Spleen (tissue), 11 donors: ENCODE measurements around the gene GMDS. TPM values are rescaled to one million over a fixed set of nuclear protein-coding genes. Genes with fewer than 3 reads are reported as not detected.

ENCODE experiments used
- DNase-seq: peaks from one replicate; pipeline ENCODE4 v3.0.0-alpha.2; 2020
- H3K27ac ChIP-seq, 8 donors: fragments of 200-600 bp; sonication (generic) in 7 of 8; 1 replicate in 4 of 8; 2 replicates in 4 of 8; pipeline versions ENCODE4 v1.5.0 to v1.8.0; 2016 to 2021; ENCODE audit warnings: inconsistent platforms in 4 of 8, mild to moderate bottlenecking in 4 of 8, moderate library complexity in 1 of 8
- H3K27me3 ChIP-seq, 7 donors: fragments of 200-600 bp; sonication (generic) in 6 of 7; replicated peaks in 1 of 7; 1 replicate in 4 of 7; 2 replicates in 3 of 7; pipeline versions ENCODE4 v1.5.0 to v1.8.0; 2016 to 2021; ENCODE audit warnings: inconsistent platforms in 3 of 7, mild to moderate bottlenecking in 1 of 7
- H3K36me3 ChIP-seq, 6 donors: fragments of 200-600 bp; sonication (generic) in 5 of 6; 1 replicate in 4 of 6; 2 replicates in 2 of 6; pipeline versions ENCODE4 v1.5.0 to v1.8.0; 2016 to 2021; ENCODE audit warnings: inconsistent platforms in 2 of 6
- H3K4me1 ChIP-seq, 6 donors: fragments of 200-600 bp; sonication (generic) in 5 of 6; 1 replicate in 3 of 6; 2 replicates in 3 of 6; pipeline versions ENCODE4 v1.5.0 to v1.8.0; 2016 to 2021; ENCODE audit warnings: inconsistent platforms in 3 of 6
- H3K4me3 ChIP-seq, 8 donors: fragments of 200-600 bp; sonication (generic) in 7 of 8; 1 replicate in 4 of 8; 2 replicates in 4 of 8; pipeline versions ENCODE4 v1.5.0 to v1.8.0; 2016 to 2021; ENCODE audit warnings: inconsistent platforms in 4 of 8, mild to moderate bottlenecking in 4 of 8, moderate library complexity in 2 of 8
- H3K9me3 ChIP-seq, 8 donors: fragments of 200-600 bp; sonication (generic) in 7 of 8; 1 replicate in 4 of 8; 2 replicates in 4 of 8; pipeline versions ENCODE4 v1.5.0 to v1.8.0; 2016 to 2021; ENCODE audit warnings: inconsistent platforms in 4 of 8
- CTCF ChIP-seq, 11 experiments: fragments of 200-600 bp in 7 of 11; fragments of 450-650 bp in 4 of 11; sonication (generic) in 4 of 11; IDR thresholded peaks in 8 of 11; conservative IDR thresholded peaks in 3 of 11; 1 replicate in 7 of 11; 2 replicates in 4 of 11; pipeline versions ENCODE4 v1.4.0 to v1.8.0; 2016 to 2021; ENCODE audit warnings: antibody characterized with exemption in 11 of 11, inconsistent platforms in 4 of 11, mild to moderate bottlenecking in 1 of 11
- POLR2A ChIP-seq, 3 donors: fragments of 450-650 bp; IDR thresholded peaks; one replicate each; pipeline ENCODE4 v1.5.1; 2017; ENCODE audit warnings: antibody characterized with exemption in 3 of 3, mild to moderate bottlenecking in 1 of 3
- POLR2AphosphoS5 ChIP-seq, 3 donors: sonication (generic); formaldehyde crosslinking; IDR thresholded peaks; one replicate each; pipeline ENCODE4 v1.5.1; 2017; ENCODE audit warnings: antibody characterized with exemption in 3 of 3
- WGBS, 5 donors: extraction: QIAGEN DNeasy Blood & Tissue Kit in 3 of 5; methylation state at CpG; one replicate each; pipeline versions ENCODE4 v1.1.5 to v1.1.7; 2013 to 2018; 5-methylcytosine and 5-hydroxymethylcytosine counted together
- intact Hi-C: fragments of 100-400 bp; cut with DNase I; formaldehyde crosslinking; loops from one replicate; pipeline ENCODE4 v1.15.0; 2023; ENCODE audit warnings: low total_unique reads
- polyA plus RNA-seq, 3 donors: library from polyadenylated mRNA; stranded (reverse); fragments of 200-250 nt; gene quantifications; one replicate each; pipeline ENCODE4 v1.2.1, GENCODE V29; 2013
- total RNA-seq, 7 donors: library from RNA; depleted of rRNA in 3 of 7; stranded (reverse); fragments of >200 nt in 3 of 7; fragmentation: NEBNext Ultra II Directional in 4 of 7; extraction: Animal tissue kit (Norgen Biotek cat#: 25700) in 4 of 7; gene quantifications; one replicate each; pipeline versions ENCODE4 v1.1.0 to v1.2.1, GENCODE V29; 2016 to 2021
- donor health status: healthy with polysubstance abuse.
- donor health status: DM: no; HTN: no; CAD: no; lungs with moderate emphysema.
- donor health status: DM: no; HTN: no; CAD: no.
- donor health status: Bipolar disorder and iron deficiency.
- donor health status: healthy.
- donor health status: DM: no; HTN: no; CAD: no.
- donor health status: DM: yes; HTN: yes; CAD: no.

The GMDS gene
- total and polyA plus RNA-seq, 10 donors = 9.1 to 30.8 (median 17.7) TPM

GRCh38 chr6:1626481-1626880, 618.9 kb downstream of the GMDS start:
- peaks cover 0 to 20% (median 0%) of the 10 kb centered on the region in 6 donors for H3K36me3 ChIP-seq
- intact Hi-C loops = no loop called here
- WGBS, 5 donors = 33 to 44% (median 37%) methylated on average over 4 of the region's 4 CpGs
- no peak overlapping the region for H3K4me3 ChIP-seq
- H3K27ac ChIP-seq = no peak overlapping the region
- H3K9me3 ChIP-seq = no peaks in the 10 kb centered on the region
- H3K4me1 ChIP-seq = peaks cover 10 to 28% (median 23%) of the 10 kb centered on the region in 6 donors
- no peak for DNase-seq
- TF ChIP-seq POLR2A (IDR thresholded peaks at IDR 0.05) = no peak
- TF ChIP-seq POLR2AphosphoS5 (IDR thresholded peaks at IDR 0.05) = no peak
- no peak for TF ChIP-seq CTCF (IDR thresholded peaks at IDR 0.05 in 8 of 11, conservative IDR thresholded peaks at IDR 0.05 in 3 of 11)
- peaks cover 0 to 88% (median 69%) of the 10 kb centered on the region in 7 donors for H3K27me3 ChIP-seq

- H3K4me3 ChIP-seq = peak overlapping the region in 2 of 8 donors; percentile 6 to 43
- no peak for DNase-seq
- H3K9me3 ChIP-seq = no peaks in the 10 kb centered on the region
- TF ChIP-seq POLR2A (IDR thresholded peaks at IDR 0.05) (no peak), CTCF (IDR thresholded peaks at IDR 0.05 in 8 of 11, conservative IDR thresholded peaks at IDR 0.05 in 3 of 11) (no peak), POLR2AphosphoS5 (IDR thresholded peaks at IDR 0.05) (no peak)
- peaks cover 0 to 93% (median 75%) of the 10 kb centered on the region in 7 donors for H3K27me3 ChIP-seq
- 25 to 35% (median 28%) methylated on average over 18 of the region's 18 CpGs for WGBS, 5 donors
- peaks cover 0 to 20% (median 0%) of the 10 kb centered on the region in 6 donors for H3K36me3 ChIP-seq
- H3K27ac ChIP-seq = no peak overlapping the region
- intact Hi-C loops = no loop called here
- H3K4me1 ChIP-seq = peaks cover 10 to 29% (median 23%) of the 10 kb centered on the region in 6 donors
Measured at GRCh38 chr6:1625794-1626435, 619.5 kb downstream of the GMDS start.

GRCh38 chr6:1624851-1625781, 620.3 kb downstream of the GMDS start:
- intact Hi-C loops = no loop called here
- Histone ChIP-seq H3K9me3 (no peaks in the 10 kb centered on the region), H3K4me3 (peak overlapping the region; percentile 31 to 70 (median 44)), H3K36me3 (peaks cover 0 to 20% (median 0%) of the 10 kb centered on the region in 6 donors), H3K27me3 (peaks cover 5 to 96% (median 83%) of the 10 kb centered on the region in 7 donors), H3K27ac (no peak overlapping the region), H3K4me1 (peaks cover 12 to 37% (median 27%) of the 10 kb centered on the region in 6 donors)
- 3 to 5% (median 4%) methylated on average over 45 to 53 of the region's 53 CpGs for WGBS, 5 donors
- DNase-seq = peak; percentile 55
- TF ChIP-seq POLR2AphosphoS5 (IDR thresholded peaks at IDR 0.05) = peak in 1 of 3 donors; percentile 45
- no peak for TF ChIP-seq POLR2A (IDR thresholded peaks at IDR 0.05)
- no peak for TF ChIP-seq CTCF (IDR thresholded peaks at IDR 0.05 in 8 of 11, conservative IDR thresholded peaks at IDR 0.05 in 3 of 11)
